GM21367 (cell line): ENCODE data around the gene NAV3.

Experiments
- ATAC-seq: cut with Tn5 transposase; IDR thresholded peaks from one replicate; pipeline ENCODE4 v1.9.1; 2021; ENCODE audit not compliant: unreplicated experiment

NAV3 gene

GRCh38 chr12:78037707-78038106 is 207.0 kb downstream of the NAV3 start:
- no peak for ATAC-seq

- ATAC-seq = no peak
These were observed 207.8 kb downstream of the NAV3 start for GRCh38 chr12:78038541-78038940.

DNA sequence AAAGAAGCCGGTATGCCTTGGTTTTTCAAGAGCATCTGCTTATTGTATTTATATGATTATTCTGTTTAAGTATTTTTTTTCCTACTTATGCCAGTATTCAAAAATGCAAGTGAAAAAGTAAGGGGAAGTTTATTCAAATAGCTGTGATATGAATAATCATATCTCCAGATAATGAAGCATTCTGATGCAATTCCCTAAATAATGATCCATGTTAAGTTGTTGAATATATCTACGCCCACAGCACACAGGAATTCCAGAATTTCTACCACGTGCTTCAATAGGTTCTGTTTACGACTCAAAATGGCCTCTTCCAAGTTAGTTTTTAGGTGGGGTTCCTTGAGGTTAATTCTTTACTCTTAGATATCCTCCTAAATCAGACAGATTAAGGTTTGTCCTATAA is 208.3 kb downstream of the NAV3 start:
- no peak for ATAC-seq

DNA sequence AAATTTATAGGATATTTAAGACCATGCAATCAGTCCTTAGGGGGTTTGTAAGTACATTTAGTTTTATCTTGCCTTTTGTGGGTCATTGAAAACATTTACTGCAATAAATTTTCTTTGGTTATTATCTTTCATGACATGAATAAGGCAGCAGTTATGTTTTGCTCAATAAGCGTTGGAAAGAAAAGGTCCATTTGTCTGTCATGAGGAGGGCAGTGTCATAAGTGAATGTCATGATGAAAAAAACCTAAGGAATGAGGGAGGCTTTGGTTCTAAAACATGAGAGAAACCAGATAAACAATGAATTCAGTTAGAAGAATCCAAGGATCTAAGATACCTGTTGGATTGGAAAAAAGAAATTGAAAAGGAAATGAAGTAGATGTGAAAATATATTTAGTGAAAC is 209.4 kb downstream of the NAV3 start:
- ATAC-seq = no peak

DNA sequence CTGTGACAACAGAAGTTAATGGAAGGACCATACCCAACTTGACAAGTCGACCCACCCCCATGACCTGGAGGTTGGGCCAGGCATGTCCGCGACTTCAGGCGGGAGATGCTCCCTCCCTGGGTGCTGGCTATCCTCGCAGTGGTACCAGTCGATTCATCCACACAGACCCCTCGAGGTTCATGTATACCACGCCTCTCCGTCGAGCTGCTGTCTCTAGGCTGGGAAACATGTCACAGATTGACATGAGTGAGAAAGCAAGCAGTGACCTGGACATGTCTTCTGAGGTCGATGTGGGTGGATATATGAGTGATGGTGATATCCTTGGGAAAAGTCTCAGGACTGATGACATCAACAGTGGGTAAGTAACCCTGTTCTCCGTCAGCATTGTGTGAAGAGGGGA is 220.1 kb downstream of the NAV3 start:
- no peak for ATAC-seq

DNA sequence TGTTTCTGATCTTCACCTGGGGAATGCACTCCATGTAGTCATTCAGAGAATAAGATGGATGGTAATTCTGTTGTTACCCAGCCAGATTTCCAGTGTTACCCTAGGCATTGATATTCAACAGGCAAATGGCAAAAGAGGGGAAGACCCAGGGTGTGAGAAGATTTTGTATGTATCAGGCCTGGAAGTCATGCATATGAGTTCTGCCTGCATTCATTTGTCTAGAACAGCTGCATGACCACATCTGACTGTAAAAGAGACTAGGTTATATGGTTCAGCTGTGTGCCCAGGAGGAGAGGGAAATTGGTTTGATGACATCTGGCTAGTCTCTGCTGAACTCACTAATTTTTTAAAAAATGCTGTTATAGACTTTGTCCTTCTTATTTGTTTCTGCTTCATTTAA is 224.9 kb downstream of the NAV3 start:
- no peak for ATAC-seq

DNA sequence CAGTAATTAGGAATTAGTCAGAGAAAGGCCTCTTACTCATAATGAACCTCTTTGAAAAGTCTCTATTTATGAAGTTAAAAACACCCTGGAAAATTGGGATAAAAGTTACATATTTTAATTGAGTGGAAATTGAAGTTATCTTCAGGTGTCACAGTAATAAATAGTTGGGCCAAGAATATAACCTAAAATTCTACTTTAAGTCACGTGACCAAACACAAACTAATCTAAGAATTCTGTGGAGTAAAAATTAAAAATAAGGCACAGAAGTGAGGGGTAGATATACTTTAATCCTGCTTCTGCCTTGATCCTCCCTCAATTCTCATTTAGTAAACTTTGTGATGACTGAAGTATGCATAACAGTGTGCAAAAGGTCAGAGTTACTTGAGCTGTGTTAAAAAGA is 226.4 kb downstream of the NAV3 start:
- no peak for ATAC-seq

DNA sequence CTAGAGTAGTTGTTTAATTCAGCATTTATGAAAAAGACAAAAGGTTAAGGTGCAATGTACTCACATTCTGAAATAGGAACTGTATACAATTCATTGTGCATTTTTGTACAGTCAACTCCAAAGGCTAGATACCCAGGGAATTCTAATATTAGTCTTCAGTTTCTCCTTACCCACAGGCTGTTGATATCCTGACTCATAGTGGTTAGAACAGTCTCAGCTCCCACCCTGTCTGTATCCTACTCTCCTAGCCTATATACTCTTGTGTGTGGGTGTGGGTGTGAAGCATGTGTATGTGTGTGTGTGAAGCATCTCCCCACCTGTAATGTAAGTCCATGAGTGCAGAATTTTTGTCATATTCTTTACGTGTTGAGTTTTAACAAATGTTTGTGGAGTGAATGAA is 229.5 kb downstream of the NAV3 start:
- no peak for ATAC-seq

DNA sequence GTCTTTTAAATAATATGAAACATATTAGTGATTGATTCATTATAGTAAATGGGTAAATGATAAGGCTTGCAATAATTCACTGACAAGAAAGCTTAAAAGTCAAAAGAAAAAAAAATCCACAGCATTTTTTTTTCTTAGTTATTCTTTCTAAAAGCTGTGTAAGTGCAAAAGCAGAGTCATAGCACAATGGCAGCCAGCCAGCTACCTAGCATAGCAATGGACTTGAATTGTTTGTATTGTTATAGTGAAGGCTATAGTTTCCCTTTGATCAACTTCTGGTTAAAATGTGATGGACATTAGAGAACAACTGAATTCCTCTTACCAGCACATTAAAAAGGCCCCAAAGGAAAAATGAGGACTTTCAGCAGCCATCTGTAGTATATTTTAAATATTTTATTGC is 232.1 kb downstream of the NAV3 start:
- no peak for ATAC-seq

- ATAC-seq = no peak
These were observed 251.1 kb downstream of the NAV3 start for GRCh38 chr12:78081590-78082314.

DNA sequence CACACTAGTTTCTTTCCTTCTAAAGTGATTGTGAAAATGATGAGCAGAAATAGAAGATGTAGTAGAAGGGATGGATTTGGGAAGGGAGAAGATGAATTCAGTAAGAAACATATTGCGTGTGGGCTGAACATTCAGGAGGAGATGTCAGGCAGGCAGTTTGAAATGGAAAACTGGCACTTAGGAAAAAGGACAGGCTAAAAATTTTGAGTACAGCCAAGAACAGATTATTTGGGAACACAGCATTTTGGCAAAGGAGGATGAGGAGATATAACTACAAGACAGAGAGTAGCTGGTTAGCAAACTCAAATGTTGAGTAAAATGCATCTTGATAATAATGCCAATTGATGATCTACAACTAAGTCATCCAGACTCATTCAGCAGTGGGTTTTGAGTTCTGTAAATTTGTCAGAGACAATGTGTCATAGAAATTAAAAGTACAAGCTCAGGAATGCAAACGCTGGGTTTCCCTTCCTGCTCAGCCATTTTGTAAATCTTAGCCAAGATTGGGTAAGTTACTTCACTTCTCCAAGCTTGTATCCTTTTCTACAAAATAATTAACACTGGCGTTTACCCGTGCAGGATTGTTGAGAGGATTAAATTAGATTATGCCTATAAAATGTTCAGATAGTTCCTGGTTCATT is 255.0 kb downstream of the NAV3 start:
- no peak for ATAC-seq

DNA sequence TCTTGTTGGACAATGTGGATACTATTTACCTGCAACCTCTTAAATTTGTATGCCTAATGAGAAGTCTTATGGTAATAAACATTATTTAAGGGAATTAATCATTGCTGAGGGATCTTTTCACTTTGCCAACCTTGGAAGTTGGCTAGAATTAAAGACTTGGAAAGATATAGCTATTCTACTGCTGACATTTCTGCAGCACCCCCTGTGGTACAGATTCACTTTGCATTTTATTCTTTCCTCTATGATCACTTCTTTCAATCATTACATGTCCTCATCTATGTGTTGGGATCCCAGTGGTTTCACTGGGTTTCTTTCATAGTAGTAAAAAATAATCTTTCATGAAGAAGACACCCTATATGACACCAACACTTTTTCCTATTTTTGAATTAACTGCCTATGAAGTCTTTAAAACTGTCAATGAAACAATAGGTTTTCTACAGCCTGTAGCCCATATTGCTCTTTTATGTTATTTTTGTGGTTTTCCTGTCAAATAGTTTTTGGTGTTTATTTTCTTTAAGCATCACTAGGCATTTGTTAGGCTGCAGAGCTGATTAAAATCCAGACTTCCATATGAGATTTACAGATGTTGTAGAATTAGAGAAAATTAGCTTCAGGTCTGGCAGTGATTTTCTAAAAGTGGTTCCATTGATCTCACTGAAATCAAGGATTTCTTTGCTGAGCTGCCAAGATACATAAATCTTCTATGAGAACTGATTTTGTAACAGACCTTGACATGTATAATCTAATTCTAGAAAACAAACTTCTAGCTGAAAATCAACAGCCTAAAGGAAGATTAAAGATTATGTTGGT is 256.1 kb downstream of the NAV3 start:
- ATAC-seq = no peak

DNA sequence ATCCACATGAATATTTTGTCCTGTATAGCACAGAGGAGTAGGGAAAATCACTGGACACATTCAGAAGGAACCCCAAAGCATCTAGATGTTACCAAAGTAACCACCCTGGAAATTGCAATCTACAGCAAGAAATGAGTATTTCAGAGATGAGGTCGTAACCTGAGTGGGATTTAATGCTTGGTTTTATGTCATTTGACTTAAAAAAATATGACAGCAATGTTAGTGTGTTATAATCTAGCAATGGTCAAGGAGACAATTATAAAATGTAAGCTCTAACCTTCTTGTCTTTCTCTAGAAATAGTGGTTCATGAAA is 256.6 kb downstream of the NAV3 start:
- no peak for ATAC-seq

- ATAC-seq = no peak
These were observed 257.7 kb downstream of the NAV3 start for GRCh38 chr12:78088391-78088832.

GRCh38 chr12:78090266-78090665 is 259.6 kb downstream of the NAV3 start:
- no peak for ATAC-seq

GRCh38 chr12:78095623-78096022 is 264.9 kb downstream of the NAV3 start:
- ATAC-seq = no peak

DNA sequence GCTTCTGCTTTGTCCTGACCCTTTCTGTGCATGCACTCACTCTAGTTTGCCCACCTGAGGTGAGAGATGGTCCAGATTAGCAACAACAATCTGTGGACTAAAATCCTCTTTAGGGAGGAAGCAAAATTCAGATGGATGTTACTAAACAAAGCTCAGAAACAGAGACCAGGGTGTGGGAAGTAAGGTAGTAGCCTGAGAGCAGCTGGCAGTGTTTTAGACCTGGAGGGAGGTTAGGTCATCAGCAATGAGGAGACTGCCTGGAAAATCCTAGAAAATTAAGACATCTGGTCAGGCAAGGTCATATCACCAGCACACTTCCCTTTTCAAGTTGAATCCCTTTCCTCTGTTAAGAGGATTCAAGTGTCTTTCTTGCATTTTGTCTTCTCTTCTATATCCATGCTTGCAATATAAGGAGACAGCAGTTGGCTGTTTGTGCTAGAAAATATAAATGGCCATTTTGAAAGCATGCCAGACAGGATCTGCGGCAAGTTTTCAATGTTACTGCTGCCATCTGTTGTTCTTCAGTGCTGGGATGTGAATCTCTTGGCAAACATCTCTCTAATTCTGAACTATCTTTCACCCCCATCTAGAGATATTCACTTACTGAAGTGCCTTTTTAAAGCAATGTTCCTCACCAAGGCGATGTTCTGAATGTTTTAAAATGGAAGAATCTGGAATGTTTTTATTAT is 266.4 kb downstream of the NAV3 start:
- ATAC-seq = no peak

GRCh38 chr12:78099806-78100205 is 269.1 kb downstream of the NAV3 start:
- no peak for ATAC-seq

GRCh38 chr12:78101113-78101876 is 270.6 kb downstream of the NAV3 start:
- ATAC-seq = no peak

DNA sequence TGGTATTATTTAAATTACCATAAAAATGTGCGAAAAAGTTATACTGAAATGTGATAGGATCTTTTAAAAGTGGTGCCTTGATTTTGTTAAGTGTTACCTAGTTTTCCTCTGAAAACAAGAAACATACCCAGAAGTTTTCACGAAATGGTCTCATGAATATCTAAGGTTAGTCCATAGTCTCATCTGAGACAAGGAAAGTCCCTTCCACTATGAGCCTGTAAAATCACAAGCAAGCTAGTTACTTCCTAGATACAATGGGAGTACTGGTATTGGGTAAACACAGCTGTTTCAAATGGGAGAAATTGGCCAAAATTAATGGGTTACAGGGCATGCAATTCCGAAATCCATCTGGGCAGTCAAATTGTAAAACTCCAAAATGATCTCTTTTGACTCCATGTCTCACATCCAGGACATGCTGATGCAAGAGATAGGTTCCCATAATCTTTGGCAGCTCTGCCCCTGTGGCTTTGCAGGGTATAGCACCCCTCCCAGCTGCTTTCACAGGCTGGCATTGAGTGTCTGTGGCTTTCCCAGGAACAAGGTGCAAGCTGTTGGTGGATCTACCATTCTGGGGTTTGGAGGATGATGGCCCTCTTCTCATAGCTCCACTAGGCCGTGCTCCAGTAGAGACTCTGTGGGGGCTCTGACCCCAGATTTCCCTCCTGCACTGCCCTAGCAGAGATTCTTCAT is 271.4 kb downstream of the NAV3 start:
- ATAC-seq = no peak
